HepG2 (cell line): ENCODE results near the gene ATP6V0A1. TPM values are rescaled to one million over a fixed set of nuclear protein-coding genes. Genes with fewer than 3 reads are reported as not detected.

Source experiments
- ATF4 ChIP-seq, 2 experiments: fragments of 450-650 bp in 1 of 2; sonication (generic) in 1 of 2; formaldehyde crosslinking; IDR thresholded peaks; 2 replicates each; pipeline versions ENCODE4 v1.5.0 to v1.8.0; 2020 to 2022; ENCODE audit warnings: mild to moderate bottlenecking in 1 of 2, missing genetic modification reagents in 1 of 2
- ATF7 ChIP-seq, 2 experiments: fragments of 450-650 bp in 1 of 2; sonication (generic) in 1 of 2; formaldehyde crosslinking in 1 of 2; IDR thresholded peaks; 2 replicates each; pipeline versions ENCODE4 v1.4.0 to v1.6.1; 2016 to 2020; ENCODE audit warnings: antibody characterized with exemption in 1 of 2, mild to moderate bottlenecking in 1 of 2, missing genetic modification reagents in 1 of 2
- CHCHD3 ChIP-seq: sonication (generic); formaldehyde crosslinking; IDR thresholded peaks from 2 replicates; pipeline ENCODE4 v1.8.0; 2022; ENCODE audit warnings: mild to moderate bottlenecking, missing genetic modification reagents, moderate library complexity
- IKZF4 ChIP-seq: sonication (generic); formaldehyde crosslinking; IDR thresholded peaks from 2 replicates; pipeline ENCODE4 v1.5.1; 2020; ENCODE audit warnings: borderline replicate concordance, mild to moderate bottlenecking, low read depth, missing genetic modification reagents; ENCODE audit errors: not compliant biosample characterization
- IRF1 ChIP-seq: sonication (generic); formaldehyde crosslinking; IDR thresholded peaks from 2 replicates; pipeline ENCODE4 v1.4.0; 2020; ENCODE audit warnings: low read depth, mild to moderate bottlenecking, missing genetic modification reagents
- KDM4B ChIP-seq: sonication (generic); formaldehyde crosslinking; IDR thresholded peaks from 2 replicates; pipeline ENCODE4 v1.4.0; 2020; ENCODE audit warnings: missing genetic modification reagents
- RBM39 ChIP-seq: fragments of 200-400 bp; formaldehyde crosslinking; IDR thresholded peaks from one replicate; pipeline ENCODE4 v1.6.1; 2018; ENCODE audit warnings: antibody characterized with exemption, mild to moderate bottlenecking, low read depth, low read length; ENCODE audit not compliant: poor library complexity, severe bottlenecking
- RXRB ChIP-seq: IDR thresholded peaks from 2 replicates; pipeline ENCODE4 v1.6.1; 2016; ENCODE audit warnings: borderline replicate concordance, missing genetic modification reagents, missing compliant biosample characterization
- UBTF ChIP-seq: sonication (generic); formaldehyde crosslinking; IDR thresholded peaks from 2 replicates; pipeline ENCODE4 v1.4.0; 2020; ENCODE audit warnings: mild to moderate bottlenecking, missing genetic modification reagents
- ZFP62 ChIP-seq: sonication (generic); formaldehyde crosslinking; IDR thresholded peaks from 2 replicates; pipeline ENCODE4 v1.4.0; 2020; ENCODE audit warnings: missing genetic modification reagents
- ZFY ChIP-seq: sonication (generic); formaldehyde crosslinking; IDR thresholded peaks from 2 replicates; pipeline ENCODE4 v1.4.0; 2020; ENCODE audit warnings: missing genetic modification reagents
- ZNF207 ChIP-seq: fragments of 450-650 bp; IDR thresholded peaks from 2 replicates; pipeline ENCODE4 v1.6.1; 2016; ENCODE audit warnings: antibody characterized with exemption, borderline replicate concordance
- ZNF224 ChIP-seq: sonication (generic); formaldehyde crosslinking; IDR thresholded peaks from 2 replicates; pipeline ENCODE4 v1.5.0; 2020; ENCODE audit warnings: mild to moderate bottlenecking, missing genetic modification reagents
- ZNF280B ChIP-seq: sonication (generic); formaldehyde crosslinking; IDR thresholded peaks from 2 replicates; pipeline ENCODE4 v1.5.0; 2020; ENCODE audit warnings: missing genetic modification reagents, mild to moderate bottlenecking, borderline replicate concordance
- ZNF33A ChIP-seq: sonication (generic); formaldehyde crosslinking; IDR thresholded peaks from 2 replicates; pipeline ENCODE4 v1.5.1; 2020; ENCODE audit warnings: missing genetic modification reagents, mild to moderate bottlenecking, moderate library complexity, borderline replicate concordance
- ZNF460 ChIP-seq: sonication (generic); formaldehyde crosslinking; IDR thresholded peaks from 2 replicates; pipeline ENCODE4 v1.5.1; 2020; ENCODE audit warnings: missing genetic modification reagents, mild to moderate bottlenecking, borderline replicate concordance
- ZNF513 ChIP-seq: sonication (generic); formaldehyde crosslinking; conservative IDR thresholded peaks from 2 replicates; pipeline ENCODE4 v1.5.0; 2020; ENCODE audit warnings: missing genetic modification reagents
- ZNF580 ChIP-seq: IDR thresholded peaks from 2 replicates; pipeline ENCODE4 v1.6.1; 2016; ENCODE audit warnings: low read depth, borderline replicate concordance
- ZNF891 ChIP-seq: sonication (generic); formaldehyde crosslinking; IDR thresholded peaks from 2 replicates; pipeline ENCODE4 v1.5.0; 2020; ENCODE audit warnings: mild to moderate bottlenecking, missing genetic modification reagents
- polyA plus RNA-seq, 8 experiments: library from polyadenylated mRNA; depleted of rRNA in 3 of 8; stranded (reverse) in 7 of 8; unstranded in 1 of 8; fragments of >200 nt; fragmentation: Illumina TruSeq in 4 of 8; extraction: Trizol in 4 of 8; gene quantifications; 2 replicates each; pipeline versions ENCODE4 v1.2.1 to v1.2.3, GENCODE V29; 2011 to 2016; ENCODE audit warnings: low read depth in 4 of 8, missing spikeins in 1 of 8, mixed read lengths in 1 of 8; ENCODE audit not compliant: insufficient read depth in 1 of 8
- total RNA-seq, 5 experiments: library from RNA; depleted of rRNA; stranded (reverse); fragments of >200 nt; fragmentation: Illumina TruSeq; extraction: Trizol; gene quantifications; 2 replicates each; pipeline ENCODE4 v1.2.3, GENCODE V29; 2016; ENCODE audit warnings: low read depth in 1 of 5

The ATP6V0A1 gene
- total and polyA plus RNA-seq, 2 of the 13 experiments (the other 11 are each of a cell fraction or from before 2014, with no cell fraction given), result 27.9 to 54.1 TPM

- no peak for TF ChIP-seq ZFP62 (CRISPR knock-in tag)
- TF ChIP-seq KDM4B (CRISPR knock-in tag), result no peak; the same call in none of the 2 replicates
- peak; percentile 67; the same call in 1 of the 2 replicates for TF ChIP-seq CHCHD3 (CRISPR knock-in tag)
- TF ChIP-seq RBM39, result peak; percentile 94
- no peak; the same call in 1 of the 2 replicates for TF ChIP-seq ZNF891 (CRISPR knock-in tag)
- no peak for TF ChIP-seq ZNF207
- no peak for TF ChIP-seq IKZF4 (CRISPR knock-in tag)
- no peak; the same call in 1 of the 2 replicates for TF ChIP-seq ZNF580 (CRISPR knock-in tag)
- TF ChIP-seq ZNF224 (CRISPR knock-in tag), result 0 out of 2 replicates have a peak, but pooled peaks have one; percentile 55
- peak; percentile 83 for TF ChIP-seq ZFY (CRISPR knock-in tag)
- TF ChIP-seq ZNF33A (CRISPR knock-in tag), result no peak
- TF ChIP-seq ATF4 (CRISPR knock-in tag; IDR thresholded peaks at IDR 0.05), result no peak
- TF ChIP-seq IRF1, result peak; percentile 24; the same call in 1 of the 2 replicates
- TF ChIP-seq ZNF513 (CRISPR knock-in tag), result no peak
- no peak for TF ChIP-seq ATF7 (IDR thresholded peaks at IDR 0.05)
- peak; percentile 75 for TF ChIP-seq ATF7 (CRISPR knock-in tag; IDR thresholded peaks at IDR 0.05)
- TF ChIP-seq UBTF (CRISPR knock-in tag), result peak; percentile 77; the same call in 1 of the 2 replicates
- no peak for TF ChIP-seq ZNF460 (CRISPR knock-in tag)
- TF ChIP-seq ZNF280B, result peak; percentile 31; the same call in 1 of the 2 replicates
- TF ChIP-seq RXRB (CRISPR knock-in tag), result peak; percentile 34; the same call in 1 of the 2 replicates
These were observed 108.3 kb downstream of the ATP6V0A1 start, which contains the start of gene MLX (continued) for GRCh38 chr17:42566883-42567573.
